Coronary artery (tissue), 2 donors: ENCODE measurements around the gene MESP1.

Experiments
- DNase-seq: peaks from one replicate; pipeline ENCODE4 v3.0.0-alpha.2; 2017; ENCODE audit warnings: low spot score
- H3K27ac ChIP-seq, 2 donors: fragments of 200-600 bp; sonication (generic); one replicate each; pipeline ENCODE4 v1.5.1; 2016 to 2019
- H3K4me3 ChIP-seq: fragments of 200-600 bp; sonication (generic); 2 replicates; pipeline ENCODE4 v1.5.1; 2016; ENCODE audit warnings: mild to moderate bottlenecking, moderate library complexity
- TF ChIP-seq, protein P1 (sequence below): fragments of 200-600 bp; sonication (generic); IDR thresholded peaks from one replicate; pipeline ENCODE4 v1.5.1; 2019; ENCODE audit warnings: antibody characterized with exemption

Gene MESP1

DNA sequence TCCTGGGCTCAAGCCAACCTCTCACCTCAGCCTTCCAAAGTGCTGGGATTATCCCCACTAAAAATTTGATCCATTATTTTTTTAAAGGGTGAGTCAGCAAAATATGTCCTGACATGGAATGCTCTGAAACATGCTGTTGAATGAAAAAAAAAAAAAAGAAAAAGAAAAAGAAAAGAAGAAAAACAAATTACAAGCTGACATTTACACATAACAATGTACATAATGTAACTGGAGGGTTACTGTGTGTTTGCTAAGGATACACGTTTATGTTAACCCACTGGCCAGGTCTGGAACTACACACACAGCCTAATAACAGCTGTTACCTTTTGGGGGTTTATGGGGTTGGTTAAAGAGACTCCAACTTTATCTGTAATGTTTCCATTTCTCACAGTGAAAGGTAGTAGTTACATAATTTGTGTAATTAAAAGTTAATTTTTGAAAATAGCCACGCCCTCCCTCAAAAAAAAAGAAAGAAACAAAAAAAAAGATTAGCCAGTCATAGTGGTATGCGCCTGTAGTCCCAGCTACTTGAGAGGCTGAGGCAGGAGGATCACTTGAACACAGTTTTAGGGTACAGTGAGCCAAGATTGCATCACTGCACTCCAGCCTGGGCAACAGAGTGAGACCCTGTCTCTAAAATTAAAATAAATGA is 22.0 kb upstream of the MESP1 start:
- DNase-seq, result no peak
- Histone ChIP-seq H3K27ac (no peak overlapping the region), H3K4me3 (no peak overlapping the region)
- TF ChIP-seq, protein P1, sequence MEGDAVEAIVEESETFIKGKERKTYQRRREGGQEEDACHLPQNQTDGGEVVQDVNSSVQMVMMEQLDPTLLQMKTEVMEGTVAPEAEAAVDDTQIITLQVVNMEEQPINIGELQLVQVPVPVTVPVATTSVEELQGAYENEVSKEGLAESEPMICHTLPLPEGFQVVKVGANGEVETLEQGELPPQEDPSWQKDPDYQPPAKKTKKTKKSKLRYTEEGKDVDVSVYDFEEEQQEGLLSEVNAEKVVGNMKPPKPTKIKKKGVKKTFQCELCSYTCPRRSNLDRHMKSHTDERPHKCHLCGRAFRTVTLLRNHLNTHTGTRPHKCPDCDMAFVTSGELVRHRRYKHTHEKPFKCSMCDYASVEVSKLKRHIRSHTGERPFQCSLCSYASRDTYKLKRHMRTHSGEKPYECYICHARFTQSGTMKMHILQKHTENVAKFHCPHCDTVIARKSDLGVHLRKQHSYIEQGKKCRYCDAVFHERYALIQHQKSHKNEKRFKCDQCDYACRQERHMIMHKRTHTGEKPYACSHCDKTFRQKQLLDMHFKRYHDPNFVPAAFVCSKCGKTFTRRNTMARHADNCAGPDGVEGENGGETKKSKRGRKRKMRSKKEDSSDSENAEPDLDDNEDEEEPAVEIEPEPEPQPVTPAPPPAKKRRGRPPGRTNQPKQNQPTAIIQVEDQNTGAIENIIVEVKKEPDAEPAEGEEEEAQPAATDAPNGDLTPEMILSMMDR, result no peak

DNA sequence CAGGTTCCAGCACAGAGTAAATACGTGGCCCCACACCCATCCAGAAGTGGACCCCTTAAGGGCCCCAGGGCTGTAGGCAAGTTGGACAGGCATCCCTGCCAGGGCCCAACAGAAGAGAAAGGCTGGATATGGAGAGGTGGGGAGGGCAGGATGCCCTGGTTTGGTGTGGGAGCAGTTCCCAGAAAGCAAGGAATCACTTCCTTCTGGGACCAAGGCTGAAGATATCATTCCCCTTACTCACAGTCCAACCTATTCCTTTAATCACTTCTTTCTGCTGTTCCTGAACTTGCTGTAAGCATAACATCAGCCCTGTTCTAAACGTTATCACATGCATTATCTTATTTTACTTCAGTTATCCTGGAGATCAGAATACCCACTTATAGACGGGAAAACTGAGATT is 19.0 kb upstream of the MESP1 start:
- Histone ChIP-seq H3K4me3 (no peak overlapping the region), H3K27ac (no peak overlapping the region)
- no peak for DNase-seq
- TF ChIP-seq, protein P1, result no peak

- DNase-seq, result no peak
- TF ChIP-seq, protein P1, result no peak
- Histone ChIP-seq H3K4me3 (no peak overlapping the region), H3K27ac (no peak overlapping the region)
Observed at GRCh38 chr15:89769366-89769765, 18.3 kb upstream of the MESP1 start.

DNA sequence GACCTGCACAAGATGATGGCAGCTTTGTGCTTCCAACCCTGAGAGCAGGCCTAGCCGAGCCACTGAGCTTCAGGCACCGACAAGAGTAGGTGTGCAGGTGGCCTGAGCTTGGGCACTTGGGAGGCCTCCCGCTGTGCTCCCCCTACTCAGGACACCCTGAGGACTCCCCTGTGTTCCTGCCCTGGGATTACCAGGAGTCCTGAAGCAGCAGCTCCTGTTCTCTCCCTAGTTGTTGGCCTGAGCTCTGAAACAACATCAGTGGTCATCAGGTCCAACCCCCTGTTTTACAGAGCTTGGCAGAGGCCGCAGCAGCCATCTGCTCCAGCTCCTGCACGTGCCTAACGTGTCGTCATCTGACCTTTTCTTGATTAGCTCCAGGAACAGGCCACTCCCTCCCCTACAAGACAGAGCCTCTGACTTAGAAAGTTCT is 17.0 kb upstream of the MESP1 start:
- no peak for DNase-seq
- TF ChIP-seq, protein P1, result no peak
- Histone ChIP-seq H3K4me3 (no peak overlapping the region), H3K27ac (no peak overlapping the region)

DNA sequence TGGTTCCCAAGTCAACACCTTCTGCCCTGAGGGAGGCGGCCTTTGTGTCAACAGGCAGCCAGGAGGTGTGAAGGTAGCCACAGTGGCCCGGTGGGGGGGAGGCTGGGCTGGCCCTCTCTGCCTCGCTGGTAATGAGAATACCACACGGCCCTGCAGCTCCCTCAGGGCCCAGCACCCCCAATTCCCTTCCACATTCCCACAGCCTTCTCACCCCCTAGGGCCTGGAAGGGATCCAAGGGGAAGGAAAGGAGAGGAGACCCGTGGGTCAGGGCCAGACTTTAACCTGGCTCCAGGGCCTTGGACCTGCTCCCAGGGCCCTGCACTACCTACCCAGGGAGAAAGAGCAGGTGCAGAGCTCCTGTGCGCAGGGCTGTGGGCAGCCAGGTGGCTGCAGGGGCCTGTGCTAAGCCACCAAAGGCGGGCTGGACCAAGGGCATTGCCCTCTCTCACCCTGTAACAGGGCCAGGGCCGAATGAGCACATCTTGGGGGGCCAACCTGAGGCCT is 16.4 kb upstream of the MESP1 start:
- DNase-seq, result no peak
- Histone ChIP-seq H3K4me3 (no peak overlapping the region), H3K27ac (no peak overlapping the region)
- TF ChIP-seq, protein P1, result no peak

GRCh38 chr15:89766357-89767311 is 15.6 kb upstream of the MESP1 start:
- DNase-seq, result no peak
- Histone ChIP-seq H3K27ac (no peak overlapping the region), H3K4me3 (no peak overlapping the region)
- TF ChIP-seq, protein P1, result no peak
